Dermis microvascular lymphatic vessel endothelial cell (primary cell): Measurements from ENCODE around the gene MPLKIP. TPM values are rescaled to one million over a fixed set of nuclear protein-coding genes. Genes with fewer than 3 reads are reported as not detected.
"Not testable (repeated sequence)": the region's sequence is repeated elsewhere in the genome, so short reads cannot be mapped to it uniquely, and the experiment has no call there.

Source experiments
- DNase-seq, 2 donors: peaks; one replicate each; pipeline versions ENCODE4 v3.0.0 to v3.0.0-alpha.2; 2010; ENCODE audit warnings: low read depth in 2 of 2
- total RNA-seq: library from RNA; depleted of rRNA; stranded (reverse); fragments of >200 nt; gene quantifications from 2 replicates; pipeline ENCODE4 v1.2.1, GENCODE V29; 2014

Gene MPLKIP
- 17.7 and 21.3 TPM in 2 replicates for total RNA-seq

GRCh38 chr7:40134428-40135316, at the start of gene MPLKIP, which contains the start of gene SUGCT:
Gene MPLKIP, minus strand, starts transcription at chr7:40134622. Its CDS starts 55 bp downstream, at chr7:40134567.
Gene SUGCT, plus strand, starts transcription at chr7:40135005.
- peak; percentile 81 to 89 for DNase-seq

- DNase-seq: no peak
Observed at GRCh38 chr7:40182452-40182851, 48.0 kb upstream of the MPLKIP start.

- no peak for DNase-seq
Observed at GRCh38 chr7:40177071-40177470, 42.6 kb upstream of the MPLKIP start.

- no peak for DNase-seq
Observed at GRCh38 chr7:40175725-40176510, 41.5 kb upstream of the MPLKIP start.

GRCh38 chr7:40175256-40175655, 40.8 kb upstream of the MPLKIP start:
- DNase-seq: not testable (repeated sequence)

GRCh38 chr7:40173121-40173520, 38.7 kb upstream of the MPLKIP start:
- DNase-seq: not testable (repeated sequence)

- not testable (repeated sequence) for DNase-seq
Observed at GRCh38 chr7:40168266-40168665, 33.8 kb upstream of the MPLKIP start.

- no peak for DNase-seq
Observed at GRCh38 chr7:40167291-40167690, 32.9 kb upstream of the MPLKIP start.

GRCh38 chr7:40165216-40165615, 30.8 kb upstream of the MPLKIP start:
- no peak for DNase-seq

GRCh38 chr7:40162516-40162915, 28.1 kb upstream of the MPLKIP start:
- DNase-seq: no peak

- DNase-seq: no peak
Observed at GRCh38 chr7:40156988-40157387, 22.6 kb upstream of the MPLKIP start.

GRCh38 chr7:40151504-40151903, 17.1 kb upstream of the MPLKIP start:
- DNase-seq: no peak

GRCh38 chr7:40148671-40149070, 14.2 kb upstream of the MPLKIP start:
- DNase-seq: no peak

- DNase-seq: not testable (repeated sequence)
Observed at GRCh38 chr7:40148247-40148580, 13.8 kb upstream of the MPLKIP start.

GRCh38 chr7:40147371-40148246, 13.2 kb upstream of the MPLKIP start:
- DNase-seq: no peak

- DNase-seq: not testable (repeated sequence)
Observed at GRCh38 chr7:40145596-40146130, 11.2 kb upstream of the MPLKIP start.

- DNase-seq: not testable (repeated sequence)
Observed at GRCh38 chr7:40141916-40142315, 7.5 kb upstream of the MPLKIP start.

GRCh38 chr7:40139891-40140290, 5.5 kb upstream of the MPLKIP start:
- not testable (repeated sequence) for DNase-seq

- DNase-seq: no peak
Observed at GRCh38 chr7:40138973-40139372, 4.6 kb upstream of the MPLKIP start.

- DNase-seq: no peak
Observed at GRCh38 chr7:40137563-40137962, 3.1 kb upstream of the MPLKIP start.

- DNase-seq: no peak
Observed at GRCh38 chr7:40135317-40135610, 842 bp upstream of the MPLKIP start.
